Measurements from ENCODE around the gene ZSWIM1. TPM values are rescaled to one million over a fixed set of nuclear protein-coding genes. Genes with fewer than 3 reads are reported as not detected.

The ZSWIM1 gene
- total RNA-seq, 5 donors from 2014 or later (not counting 1 experiment from before 2014, with no cell fraction given): 8.3 to 17.2 (median 14.6) TPM

DNA sequence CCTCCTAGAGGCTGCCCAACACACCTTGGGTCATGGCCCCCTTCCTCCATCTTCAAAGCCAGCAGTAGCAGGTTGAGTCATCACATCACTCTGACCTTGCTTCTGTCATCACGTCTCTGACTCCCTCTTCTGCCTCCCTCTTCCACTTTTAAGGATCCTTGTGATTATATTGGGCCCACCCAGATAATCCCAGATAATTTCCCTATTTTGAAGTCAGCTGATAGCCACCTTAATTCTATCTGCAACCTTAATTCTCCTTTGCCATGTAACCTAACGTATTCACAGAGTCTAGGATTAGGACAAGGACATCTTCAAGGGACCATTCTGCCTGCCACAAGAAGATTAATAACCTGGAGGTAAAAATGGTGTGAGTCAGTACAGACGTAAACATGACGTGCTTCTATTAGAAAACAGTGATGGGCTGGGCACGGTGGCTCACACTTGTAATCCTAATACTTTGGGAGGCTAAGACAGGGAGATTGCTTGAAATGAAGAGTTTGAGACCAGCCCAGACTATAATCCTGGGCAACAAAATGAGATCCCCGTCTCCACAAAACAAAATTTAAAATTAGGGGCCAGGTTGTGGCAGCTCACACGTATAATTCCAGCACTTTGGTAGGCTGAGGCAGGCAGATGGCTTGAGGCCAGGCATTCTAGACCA is 20.3 kb upstream of the ZSWIM1 start:
- POLR2A ChIA-PET: no interaction called here
- CTCF ChIA-PET: no interaction called here
- peak overlapping the region in 1 of 3 donors; percentile 1 for H3K4me3 Mint-ChIP-seq
- no peak overlapping the region for H3K27ac Mint-ChIP-seq
- Histone ChIP-seq H3K4me1 (ENCODE audit: control insufficient read depth in 1 of 2, extremely low read depth in 1 of 2, insufficient read depth in 2 of 2, low read length in 2 of 2) (peaks cover 14 to 24% of the 10 kb centered on the region in 2 experiments), H3K27me3 (replicated peaks in 1 of 2; ENCODE audit: control insufficient read depth in 2 of 2, extremely low read depth in 1 of 2, insufficient read depth in 2 of 2, low read length in 1 of 2) (no peaks in the 10 kb centered on the region), H3K36me3 (ENCODE audit: control insufficient read depth in 2 of 2, extremely low read depth in 1 of 2, insufficient read depth in 1 of 2, low read length in 1 of 2) (no peaks in the 10 kb centered on the region), H3K9me3 (no peaks in the 10 kb centered on the region), H3K27ac (ENCODE audit: low read length) (no peak overlapping the region), H3K4me3 (ENCODE audit: control insufficient read depth in 1 of 2, extremely low read depth in 1 of 2, low read length in 1 of 2) (no peak overlapping the region)
- peaks cover 9% of the 10 kb centered on the region for H3K36me3 Mint-ChIP-seq
- WGBS (ENCODE audit: insufficient coverage): 89% methylated on average over 3 of the region's 7 CpGs
- no peak for ATAC-seq (replicated peaks in 1 of 4)
- DNase-seq: no peak
- no peaks in the 10 kb centered on the region for H3K9me3 Mint-ChIP-seq
- H3K4me1 Mint-ChIP-seq: peaks cover 27 to 48% (median 39%) of the 10 kb centered on the region in 3 donors
- H3K27me3 Mint-ChIP-seq: no peaks in the 10 kb centered on the region

DNA sequence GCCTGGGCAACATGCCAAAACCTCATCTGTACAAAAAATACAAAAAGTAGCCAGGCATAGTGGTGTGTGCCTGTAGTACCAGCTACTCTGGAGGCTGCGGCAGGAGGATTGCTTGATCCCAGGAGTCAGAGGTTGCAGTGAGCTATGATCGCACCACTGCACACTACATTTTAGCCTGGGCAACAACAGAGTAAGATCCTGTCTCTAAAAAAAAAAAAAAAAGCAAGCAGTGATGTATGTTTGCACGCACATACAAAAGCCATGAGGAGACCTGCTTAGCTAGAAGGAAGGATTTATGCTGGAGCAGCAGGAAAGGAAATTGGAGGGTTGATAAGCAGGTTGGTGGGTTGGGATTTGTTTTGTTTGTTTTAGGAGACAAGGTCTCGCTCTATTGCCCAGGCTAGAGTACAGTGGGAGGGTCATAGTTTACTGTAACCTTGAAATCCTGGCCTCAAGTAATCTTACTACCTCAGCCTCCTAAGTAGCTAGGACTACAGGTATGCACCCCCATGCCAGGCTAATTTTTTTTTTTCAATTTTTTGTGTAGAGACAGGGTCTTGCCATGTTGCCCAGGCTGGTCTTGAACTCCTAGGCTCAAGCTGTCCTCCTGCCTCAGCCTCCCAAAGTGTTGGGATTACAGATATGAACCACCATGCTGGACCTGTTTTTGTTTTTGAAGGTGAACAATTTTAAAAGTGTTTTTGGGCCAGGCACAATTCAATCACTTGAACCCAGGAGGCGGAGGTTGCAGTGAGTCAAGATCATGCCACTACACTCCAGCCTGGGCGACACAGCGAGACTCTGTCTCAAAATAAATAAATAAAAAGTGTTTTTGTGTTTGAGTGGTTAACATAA is 19.6 kb upstream of the ZSWIM1 start:
- ChIA-PET CTCF (interaction anchor here in 1 of 2 donors (0.7 kb wide), 1 partner anchor 55 kb away, joined by 3 read pairs; no protein-coding TSS in a partner anchor), POLR2A (no interaction called here)
- Mint-ChIP-seq H3K27me3 (no peaks in the 10 kb centered on the region), H3K4me3 (no peak overlapping the region), H3K9me3 (no peaks in the 10 kb centered on the region), H3K36me3 (peaks cover 9% of the 10 kb centered on the region), H3K27ac (no peak overlapping the region), H3K4me1 (peaks cover 21 to 40% (median 32%) of the 10 kb centered on the region in 3 donors)
- Histone ChIP-seq H3K27me3 (replicated peaks in 1 of 2; ENCODE audit: control insufficient read depth in 2 of 2, extremely low read depth in 1 of 2, insufficient read depth in 2 of 2, low read length in 1 of 2) (no peaks in the 10 kb centered on the region), H3K9me3 (no peaks in the 10 kb centered on the region), H3K27ac (ENCODE audit: low read length) (no peak overlapping the region), H3K4me3 (ENCODE audit: control insufficient read depth in 1 of 2, extremely low read depth in 1 of 2, low read length in 1 of 2) (no peak overlapping the region), H3K4me1 (ENCODE audit: control insufficient read depth in 1 of 2, extremely low read depth in 1 of 2, insufficient read depth in 2 of 2, low read length in 2 of 2) (peaks cover 10 to 17% of the 10 kb centered on the region in 2 experiments), H3K36me3 (ENCODE audit: control insufficient read depth in 2 of 2, extremely low read depth in 1 of 2, insufficient read depth in 1 of 2, low read length in 1 of 2) (no peaks in the 10 kb centered on the region)
- ATAC-seq (replicated peaks in 1 of 4): no peak
- DNase-seq: no peak
- WGBS (ENCODE audit: insufficient coverage): 90% methylated on average over 3 of the region's 7 CpGs

DNA sequence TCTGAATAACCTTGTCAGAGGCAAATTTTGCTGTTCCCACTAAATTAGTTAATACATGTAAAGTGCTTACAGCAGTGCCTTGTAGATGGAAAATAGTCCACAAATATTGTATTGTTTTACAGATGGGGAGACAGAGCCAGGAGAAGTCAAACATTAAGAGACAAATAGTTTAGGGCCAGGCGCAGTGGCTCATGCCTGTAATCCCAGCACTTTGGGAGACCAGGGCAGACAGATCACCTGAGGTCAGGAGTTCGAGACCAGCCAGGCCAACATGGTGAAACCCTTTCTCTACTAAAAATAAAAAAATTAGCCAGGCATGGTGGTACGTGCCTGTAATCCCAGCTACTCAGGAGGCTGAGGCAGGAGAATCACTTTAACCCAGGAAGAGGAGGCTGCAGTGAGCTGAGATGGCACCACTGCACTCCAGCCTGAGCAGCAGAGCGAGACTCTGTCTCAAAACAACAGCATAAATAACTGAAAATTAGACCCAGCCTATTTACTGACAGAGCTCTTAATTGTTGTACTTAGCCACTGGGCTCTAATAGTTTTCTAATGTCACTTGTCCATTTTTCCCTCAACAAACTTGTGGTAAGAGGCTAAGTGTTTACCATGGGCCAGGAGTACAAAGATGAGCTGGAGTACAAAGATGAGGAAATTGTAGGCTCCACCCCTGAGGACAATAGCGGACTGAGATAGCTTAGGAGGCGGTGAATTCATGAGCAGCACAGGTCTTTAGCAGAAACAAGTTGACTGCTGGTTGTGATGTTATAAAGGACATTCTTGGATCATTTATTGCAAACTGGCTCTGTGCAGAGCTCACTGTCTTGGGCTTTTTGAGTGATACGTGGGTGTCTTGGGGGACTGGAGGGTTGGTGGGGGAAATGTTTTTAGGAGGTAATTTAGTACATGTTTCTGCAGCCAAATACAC is 17.2 kb upstream of the ZSWIM1 start:
- Mint-ChIP-seq H3K27me3 (no peaks in the 10 kb centered on the region), H3K9me3 (no peaks in the 10 kb centered on the region), H3K36me3 (peaks cover 9% of the 10 kb centered on the region), H3K4me1 (peaks cover 5 to 19% (median 14%) of the 10 kb centered on the region in 3 donors), H3K27ac (no peak overlapping the region), H3K4me3 (no peak overlapping the region)
- WGBS (ENCODE audit: insufficient coverage): 100% methylated on average over 4 of the region's 7 CpGs
- no peaks in the 10 kb centered on the region for H3K27me3 ChIP-seq (replicated peaks in 1 of 2; ENCODE audit: control insufficient read depth in 2 of 2, extremely low read depth in 1 of 2, insufficient read depth in 2 of 2, low read length in 1 of 2)
- no peak overlapping the region for H3K4me3 ChIP-seq (ENCODE audit: control insufficient read depth in 1 of 2, extremely low read depth in 1 of 2, low read length in 1 of 2)
- H3K36me3 ChIP-seq (ENCODE audit: control insufficient read depth in 2 of 2, extremely low read depth in 1 of 2, insufficient read depth in 1 of 2, low read length in 1 of 2): no peaks in the 10 kb centered on the region
- no peaks in the 10 kb centered on the region for H3K4me1 ChIP-seq (ENCODE audit: control insufficient read depth in 1 of 2, extremely low read depth in 1 of 2, insufficient read depth in 2 of 2, low read length in 2 of 2)
- DNase-seq: no peak
- no peak overlapping the region for H3K27ac ChIP-seq (ENCODE audit: low read length)
- no peaks in the 10 kb centered on the region for H3K9me3 ChIP-seq
- CTCF ChIA-PET: no interaction called here
- POLR2A ChIA-PET: interaction anchor here in 1 of 2 donors (0.6 kb wide), 1 partner anchor 660 kb away, joined by 4 read pairs; no protein-coding TSS in a partner anchor
- no peak for ATAC-seq (replicated peaks in 1 of 4)

DNA sequence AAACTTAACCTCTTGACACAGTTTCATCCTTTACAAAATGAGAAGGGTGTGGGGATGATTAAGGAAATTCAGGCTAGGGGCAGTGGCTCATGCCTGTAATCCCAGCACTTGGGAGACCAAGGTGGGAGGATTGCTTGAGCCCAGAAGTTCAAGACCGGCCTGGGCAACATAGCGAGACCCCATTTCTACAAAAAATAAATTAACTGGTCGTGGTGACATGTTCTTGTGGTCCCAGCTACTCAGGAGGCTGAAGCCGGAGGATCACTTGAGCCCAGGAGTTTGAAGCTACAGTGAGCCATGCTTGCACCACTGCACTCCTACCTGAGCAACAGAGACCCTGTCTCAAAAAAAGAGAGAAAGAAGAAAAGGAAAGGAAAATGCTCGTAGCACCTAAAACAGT is 14.6 kb upstream of the ZSWIM1 start:
- 100% methylated on average over 1 of the region's 5 CpGs for WGBS (ENCODE audit: insufficient coverage)
- H3K36me3 Mint-ChIP-seq: peaks cover 3% of the 10 kb centered on the region
- H3K4me3 Mint-ChIP-seq: no peak overlapping the region

DNA sequence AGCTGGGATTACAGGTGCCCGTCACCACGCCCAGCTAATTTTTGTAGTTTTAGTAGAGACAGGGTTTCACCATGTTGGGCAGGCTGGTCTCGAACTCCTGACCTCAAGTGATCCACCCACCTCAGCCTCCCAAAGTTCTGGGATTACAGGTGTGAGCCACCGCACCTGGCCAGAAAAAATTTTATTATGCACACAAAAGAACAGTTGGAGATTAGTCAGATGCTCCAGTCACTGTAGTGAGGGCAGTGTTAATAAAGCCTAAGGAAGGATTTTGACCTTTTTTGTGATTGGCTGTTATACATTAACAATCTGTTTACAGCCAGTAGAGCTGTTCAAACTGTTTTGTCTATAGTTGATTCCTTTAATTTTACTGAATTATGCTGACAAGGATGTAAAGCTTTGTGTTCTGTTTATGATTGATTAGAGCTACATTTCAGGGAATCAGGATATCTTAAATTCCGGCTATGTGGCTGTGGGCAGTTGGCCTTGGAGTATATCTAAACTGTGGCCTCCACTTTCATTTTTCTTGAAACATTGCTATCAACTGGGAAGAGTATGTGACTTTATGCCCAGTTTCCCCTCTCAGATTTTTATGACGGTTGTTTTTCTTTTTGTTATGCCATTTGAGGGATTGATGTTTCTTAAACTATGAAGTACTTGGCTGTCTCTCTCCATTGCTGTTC is 13.8 kb upstream of the ZSWIM1 start:
- Histone ChIP-seq H3K36me3 (ENCODE audit: control insufficient read depth in 2 of 2, extremely low read depth in 1 of 2, insufficient read depth in 1 of 2, low read length in 1 of 2) (peaks cover 0 to 6% of the 10 kb centered on the region in 2 donors), H3K9me3 (no peaks in the 10 kb centered on the region), H3K4me1 (ENCODE audit: control insufficient read depth in 1 of 2, extremely low read depth in 1 of 2, insufficient read depth in 2 of 2, low read length in 2 of 2) (no peaks in the 10 kb centered on the region), H3K27me3 (replicated peaks in 1 of 2; ENCODE audit: control insufficient read depth in 2 of 2, extremely low read depth in 1 of 2, insufficient read depth in 2 of 2, low read length in 1 of 2) (no peaks in the 10 kb centered on the region), H3K27ac (ENCODE audit: low read length) (no peak overlapping the region), H3K4me3 (ENCODE audit: control insufficient read depth in 1 of 2, extremely low read depth in 1 of 2, low read length in 1 of 2) (no peak overlapping the region)
- Mint-ChIP-seq H3K27me3 (no peaks in the 10 kb centered on the region), H3K4me1 (peaks cover 0 to 2% (median 0%) of the 10 kb centered on the region in 3 donors), H3K27ac (no peak overlapping the region), H3K36me3 (peaks cover 4% of the 10 kb centered on the region), H3K9me3 (no peaks in the 10 kb centered on the region), H3K4me3 (no peak overlapping the region)
- CTCF ChIA-PET: no interaction called here
- ATAC-seq (replicated peaks in 1 of 4) (no peak), DNase-seq (no peak)
- POLR2A ChIA-PET: interaction anchor here in 1 of 2 donors (0.6 kb wide), 1 partner anchor 683 kb away, joined by 3 read pairs; no protein-coding TSS in a partner anchor
- no CpG with 5 or more reads among the region's 6 CpGs for WGBS (ENCODE audit: insufficient coverage)

More for the DNA sequence above, 14.6 kb upstream of the ZSWIM1 start:
- ATAC-seq (replicated peaks in 1 of 4) (no peak), DNase-seq (no peak)
- no peak overlapping the region for H3K27ac Mint-ChIP-seq
- no peaks in the 10 kb centered on the region for H3K27me3 ChIP-seq (replicated peaks in 1 of 2; ENCODE audit: control insufficient read depth in 2 of 2, extremely low read depth in 1 of 2, insufficient read depth in 2 of 2, low read length in 1 of 2)
- H3K4me1 ChIP-seq (ENCODE audit: control insufficient read depth in 1 of 2, extremely low read depth in 1 of 2, insufficient read depth in 2 of 2, low read length in 2 of 2): no peaks in the 10 kb centered on the region
- H3K27ac ChIP-seq (ENCODE audit: low read length): no peak overlapping the region
- peaks cover 0 to 2% (median under 1%) of the 10 kb centered on the region in 3 donors for H3K4me1 Mint-ChIP-seq
- H3K9me3 Mint-ChIP-seq: no peaks in the 10 kb centered on the region
- H3K36me3 ChIP-seq (ENCODE audit: control insufficient read depth in 2 of 2, extremely low read depth in 1 of 2, insufficient read depth in 1 of 2, low read length in 1 of 2): peaks cover 0 to 6% of the 10 kb centered on the region in 2 donors
- ChIA-PET POLR2A (no interaction called here), CTCF (no interaction called here)
- no peaks in the 10 kb centered on the region for H3K27me3 Mint-ChIP-seq
- no peak overlapping the region for H3K4me3 ChIP-seq (ENCODE audit: control insufficient read depth in 1 of 2, extremely low read depth in 1 of 2, low read length in 1 of 2)
- no peaks in the 10 kb centered on the region for H3K9me3 ChIP-seq

Measured in T-cell (primary cell).